LNCaP clone FGC (cell line): Measurements from ENCODE around the gene ANO8.

Source experiments
- DNase-seq: peaks from one replicate; pipeline ENCODE4 v3.0.0-alpha.2; 2011; ENCODE audit warnings: low read depth
- H3K4me3 ChIP-seq: 2 replicates; pipeline ENCODE4 v1.5.1; 2011; ENCODE audit warnings: mild to moderate bottlenecking, low read depth, low read length, control low read depth
- TF ChIP-seq, protein P1 (sequence below): IDR thresholded peaks from 2 replicates; pipeline ENCODE4 v1.5.1; 2012; ENCODE audit warnings: mild to moderate bottlenecking; ENCODE audit not compliant: control insufficient read depth, insufficient read depth; ENCODE audit errors: extremely low read depth

ANO8 gene

DNA sequence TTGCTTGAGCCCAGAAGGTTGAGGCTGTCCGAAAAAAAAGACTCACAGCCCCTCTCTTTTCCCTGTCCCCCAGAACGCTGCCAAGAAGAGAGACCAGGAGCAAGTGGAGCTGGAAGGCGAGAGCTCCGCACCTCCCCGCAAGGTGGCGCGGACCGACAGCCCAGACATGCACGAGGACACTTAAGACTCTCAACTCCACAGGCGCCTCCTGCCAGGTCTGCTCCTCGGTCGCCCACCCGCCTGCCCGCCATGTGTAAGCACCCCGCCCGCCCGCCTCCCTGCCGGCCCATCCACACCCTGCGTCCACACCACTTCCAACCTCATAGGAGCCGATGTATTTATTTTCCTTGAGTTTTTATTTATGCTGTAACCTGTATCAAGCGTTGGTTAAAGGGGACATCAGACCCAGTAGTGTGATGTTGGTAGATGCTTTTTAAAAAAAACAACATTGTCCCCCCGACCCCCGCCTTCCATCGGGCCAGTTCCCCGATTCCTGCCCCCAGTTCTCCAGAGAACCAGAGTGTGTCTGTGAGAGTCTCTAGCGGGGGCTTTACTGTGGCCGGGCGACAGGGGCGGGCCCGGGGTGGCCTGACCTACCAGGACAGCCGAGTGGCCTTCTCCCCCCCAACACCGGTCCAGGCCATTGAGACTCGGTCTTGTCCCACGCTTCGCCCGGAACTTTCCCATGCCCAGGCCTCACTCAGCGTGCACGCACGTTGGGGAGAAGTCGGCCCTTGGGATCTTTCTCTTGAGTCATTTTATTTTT, 15.0 kb downstream of the ANO8 start:
- no peak overlapping the region for H3K4me3 ChIP-seq
- DNase-seq: no peak
- TF ChIP-seq, protein P1, sequence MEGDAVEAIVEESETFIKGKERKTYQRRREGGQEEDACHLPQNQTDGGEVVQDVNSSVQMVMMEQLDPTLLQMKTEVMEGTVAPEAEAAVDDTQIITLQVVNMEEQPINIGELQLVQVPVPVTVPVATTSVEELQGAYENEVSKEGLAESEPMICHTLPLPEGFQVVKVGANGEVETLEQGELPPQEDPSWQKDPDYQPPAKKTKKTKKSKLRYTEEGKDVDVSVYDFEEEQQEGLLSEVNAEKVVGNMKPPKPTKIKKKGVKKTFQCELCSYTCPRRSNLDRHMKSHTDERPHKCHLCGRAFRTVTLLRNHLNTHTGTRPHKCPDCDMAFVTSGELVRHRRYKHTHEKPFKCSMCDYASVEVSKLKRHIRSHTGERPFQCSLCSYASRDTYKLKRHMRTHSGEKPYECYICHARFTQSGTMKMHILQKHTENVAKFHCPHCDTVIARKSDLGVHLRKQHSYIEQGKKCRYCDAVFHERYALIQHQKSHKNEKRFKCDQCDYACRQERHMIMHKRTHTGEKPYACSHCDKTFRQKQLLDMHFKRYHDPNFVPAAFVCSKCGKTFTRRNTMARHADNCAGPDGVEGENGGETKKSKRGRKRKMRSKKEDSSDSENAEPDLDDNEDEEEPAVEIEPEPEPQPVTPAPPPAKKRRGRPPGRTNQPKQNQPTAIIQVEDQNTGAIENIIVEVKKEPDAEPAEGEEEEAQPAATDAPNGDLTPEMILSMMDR: no peak

- no peak overlapping the region for H3K4me3 ChIP-seq
- no peak for DNase-seq
- TF ChIP-seq, protein P1: no peak
These were observed 15.7 kb downstream of the ANO8 start for GRCh38 chr19:17318966-17319365.

- no peak overlapping the region for H3K4me3 ChIP-seq
- DNase-seq: no peak
- TF ChIP-seq, protein P1: no peak
These were observed 20.6 kb downstream of the ANO8 start for GRCh38 chr19:17314007-17314593.

DNA sequence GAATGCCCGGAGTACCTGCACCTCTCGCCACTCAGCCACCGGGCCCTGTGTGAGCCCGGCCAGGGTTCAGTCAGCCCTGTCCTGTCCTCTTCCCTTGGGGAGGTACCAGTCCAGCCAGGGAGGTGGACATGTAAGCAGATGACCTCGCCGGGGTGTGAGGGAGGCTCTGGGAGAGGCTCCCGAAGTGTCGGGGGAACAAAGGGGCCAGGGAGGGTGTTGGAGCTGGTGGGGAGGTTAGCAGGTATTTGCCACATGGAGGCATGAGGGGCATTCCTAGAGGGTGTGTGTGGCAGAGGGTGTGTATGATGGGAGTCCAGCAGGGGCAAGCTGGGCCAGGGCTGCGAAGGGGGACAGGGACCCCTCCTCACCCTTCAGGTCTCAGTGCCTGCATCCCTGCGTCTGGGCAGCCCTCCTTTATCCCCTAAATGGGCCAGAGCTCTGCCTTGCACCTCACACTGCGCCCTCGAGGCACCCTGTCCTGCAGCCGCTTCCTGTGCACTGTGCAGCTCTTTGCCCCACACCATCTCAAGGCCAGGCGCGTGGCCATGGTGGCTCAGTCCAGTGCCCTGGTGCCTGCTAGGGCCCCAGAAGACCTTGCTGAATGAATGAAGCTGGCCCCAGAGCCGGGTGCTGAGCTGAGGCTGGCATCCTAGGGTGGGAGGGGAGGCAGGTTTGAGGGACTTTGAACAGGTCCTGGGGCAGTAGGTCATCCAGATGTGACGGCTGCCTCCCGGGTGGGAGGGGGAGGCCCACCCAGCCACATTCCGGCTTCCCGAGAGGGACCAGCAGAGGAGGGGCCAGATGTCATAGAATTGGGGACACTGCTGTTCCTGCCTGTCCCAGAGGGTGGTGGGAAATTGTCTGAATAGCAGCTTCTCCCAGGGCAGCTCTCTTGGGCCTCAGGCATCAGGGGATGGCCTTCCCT, 22.2 kb downstream of the ANO8 start:
- DNase-seq: no peak
- TF ChIP-seq, protein P1: no peak
- no peak overlapping the region for H3K4me3 ChIP-seq

DNA sequence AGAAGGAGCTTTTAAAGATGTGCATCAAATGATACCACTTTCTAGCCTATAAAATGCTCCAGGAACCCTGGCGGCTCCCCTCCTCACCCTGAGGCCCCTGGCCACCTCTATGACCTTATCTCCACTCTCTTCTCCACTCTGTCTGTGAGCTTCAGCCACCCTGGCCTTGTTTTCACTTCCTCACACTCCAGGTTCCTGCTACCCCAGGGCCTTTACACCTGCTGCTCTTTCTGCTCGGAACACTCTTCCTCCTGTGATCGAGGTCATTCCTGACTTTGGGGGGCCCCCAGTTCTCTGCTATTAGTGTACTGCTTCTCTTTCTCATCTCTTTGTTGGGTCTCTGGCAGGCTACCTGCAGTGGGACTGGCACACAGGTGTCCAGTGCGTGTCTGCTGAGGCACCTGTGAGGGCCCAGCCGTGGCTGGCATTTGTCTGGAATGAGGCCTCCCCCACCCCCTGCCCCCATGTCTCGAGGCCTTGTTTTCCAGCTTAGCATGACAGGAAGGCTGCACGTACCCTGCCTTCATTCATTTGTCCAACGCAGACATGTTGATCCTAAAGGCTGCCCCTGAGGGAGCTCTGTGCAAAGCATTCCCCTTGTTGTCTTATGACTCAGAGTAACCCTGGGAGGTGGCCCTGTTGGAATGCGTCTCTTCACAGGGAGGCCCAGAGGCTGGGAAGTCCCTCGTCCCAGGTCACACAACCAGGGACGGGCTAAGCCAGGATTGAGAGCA, 23.0 kb downstream of the ANO8 start:
- no peak for DNase-seq
- H3K4me3 ChIP-seq: no peak overlapping the region

More for the DNA sequence above, 23.0 kb downstream of the ANO8 start:
- TF ChIP-seq, protein P1: no peak
